ENCODE measurements around the gene CST7.

- TF ChIP-seq ZNF274 (CRISPR knock-in tag; IDR thresholded peaks at IDR 0.05): no peak
- no peak for TF ChIP-seq SP1 (IDR thresholded peaks at IDR 0.05)
- TF ChIP-seq SP1 (CRISPR knock-in tag; IDR thresholded peaks at IDR 0.05): no peak
- TF ChIP-seq FOXP4 (CRISPR knock-in tag; IDR thresholded peaks at IDR 0.05): no peak
- TF ChIP-seq NPAS2 (CRISPR knock-in tag; IDR thresholded peaks at IDR 0.05; ENCODE audit: borderline replicate concordance): no peak
- no peak for TF ChIP-seq HNRNPL (IDR thresholded peaks at IDR 0.05; ENCODE audit: low read depth, low read length)
- TF ChIP-seq, protein P1, sequence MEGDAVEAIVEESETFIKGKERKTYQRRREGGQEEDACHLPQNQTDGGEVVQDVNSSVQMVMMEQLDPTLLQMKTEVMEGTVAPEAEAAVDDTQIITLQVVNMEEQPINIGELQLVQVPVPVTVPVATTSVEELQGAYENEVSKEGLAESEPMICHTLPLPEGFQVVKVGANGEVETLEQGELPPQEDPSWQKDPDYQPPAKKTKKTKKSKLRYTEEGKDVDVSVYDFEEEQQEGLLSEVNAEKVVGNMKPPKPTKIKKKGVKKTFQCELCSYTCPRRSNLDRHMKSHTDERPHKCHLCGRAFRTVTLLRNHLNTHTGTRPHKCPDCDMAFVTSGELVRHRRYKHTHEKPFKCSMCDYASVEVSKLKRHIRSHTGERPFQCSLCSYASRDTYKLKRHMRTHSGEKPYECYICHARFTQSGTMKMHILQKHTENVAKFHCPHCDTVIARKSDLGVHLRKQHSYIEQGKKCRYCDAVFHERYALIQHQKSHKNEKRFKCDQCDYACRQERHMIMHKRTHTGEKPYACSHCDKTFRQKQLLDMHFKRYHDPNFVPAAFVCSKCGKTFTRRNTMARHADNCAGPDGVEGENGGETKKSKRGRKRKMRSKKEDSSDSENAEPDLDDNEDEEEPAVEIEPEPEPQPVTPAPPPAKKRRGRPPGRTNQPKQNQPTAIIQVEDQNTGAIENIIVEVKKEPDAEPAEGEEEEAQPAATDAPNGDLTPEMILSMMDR (CRISPR knock-in tag; IDR thresholded peaks at IDR 0.05): no peak
- no peak for TF ChIP-seq CBX5 (CRISPR knock-in tag; IDR thresholded peaks at IDR 0.05; ENCODE audit: borderline replicate concordance)
- no peak for TF ChIP-seq FOSL1 (CRISPR knock-in tag; IDR thresholded peaks at IDR 0.05; ENCODE audit: borderline replicate concordance)
- TF ChIP-seq FOXK1 (CRISPR knock-in tag; IDR thresholded peaks at IDR 0.05; ENCODE audit: borderline replicate concordance, low read depth): no peak
- no peak for TF ChIP-seq POLR2AphosphoS5 (IDR thresholded peaks at IDR 0.05; ENCODE audit: low read depth, low read length)
- no peak for TF ChIP-seq ZNF12 (CRISPR knock-in tag; IDR thresholded peaks at IDR 0.05)
- no peak for TF ChIP-seq DR1 (CRISPR knock-in tag; IDR thresholded peaks at IDR 0.05)
- no peak for TF ChIP-seq USF2 (IDR thresholded peaks at IDR 0.05; ENCODE audit: low read depth, low read length)
- no peak for TF ChIP-seq USF2 (CRISPR knock-in tag; IDR thresholded peaks at IDR 0.05; ENCODE audit: borderline replicate concordance)
- TF ChIP-seq BRCA1 (CRISPR knock-in tag; IDR thresholded peaks at IDR 0.05): no peak
Measured at GRCh38 chr20:24916412-24916811, 32.7 kb upstream of the CST7 start.

Data from HepG2 (cell line).